Upper lobe of right lung (tissue), 1 donor: ENCODE results near the gene SFT2D1. TPM values are rescaled to one million over a fixed set of nuclear protein-coding genes. Genes with fewer than 3 reads are reported as not detected.
"Not testable (repeated sequence)": the region's sequence is repeated elsewhere in the genome, so short reads cannot be mapped to it uniquely, and the experiment has no call there.

Source experiments
- ATAC-seq: fragments of 200-7000 bp; cut with Tn5 transposase; one replicate; pipeline ENCODE4 v1.9.1; 2020; ENCODE audit warnings: mild to moderate bottlenecking, moderate library complexity
- DNase-seq: peaks from one replicate; pipeline ENCODE4 v3.0.0-alpha.2; 2020
- H3K27ac ChIP-seq: fragments of 200-600 bp; one replicate; pipeline ENCODE4 v1.8.0; 2022
- H3K27me3 ChIP-seq: fragments of 200-600 bp; one replicate; pipeline ENCODE4 v1.8.0; 2022; ENCODE audit warnings: mild to moderate bottlenecking
- H3K36me3 ChIP-seq: fragments of 200-600 bp; one replicate; pipeline ENCODE4 v1.8.0; 2022
- H3K4me1 ChIP-seq: fragments of 200-600 bp; one replicate; pipeline ENCODE4 v1.8.0; 2022
- H3K4me3 ChIP-seq: fragments of 200-600 bp; one replicate; pipeline ENCODE4 v1.8.0; 2022; ENCODE audit warnings: mild to moderate bottlenecking
- H3K9me3 ChIP-seq: fragments of 200-600 bp; one replicate; pipeline ENCODE4 v1.8.0; 2022
- CTCF ChIP-seq: fragments of 200-600 bp; IDR thresholded peaks from one replicate; pipeline ENCODE4 v1.8.0; 2022; ENCODE audit warnings: antibody characterized with exemption
- intact Hi-C: fragments of 100-400 bp; cut with DNase I; formaldehyde crosslinking; loops from one replicate; pipeline ENCODE4 v1.11.0; 2022
- total RNA-seq: library from RNA; stranded (reverse); fragmentation: NEBNext Ultra II Directional; extraction: Animal tissue kit (Norgen Biotek cat#: 25700); gene quantifications from one replicate; pipeline ENCODE4 v1.2.1, GENCODE V29; 2021
- donor health status: DM: no; HTN: yes; CAD: no; lungs with severe emphysema.

The SFT2D1 gene
- total RNA-seq, 1 donor from 2014 or later = 49.7 TPM

DNA sequence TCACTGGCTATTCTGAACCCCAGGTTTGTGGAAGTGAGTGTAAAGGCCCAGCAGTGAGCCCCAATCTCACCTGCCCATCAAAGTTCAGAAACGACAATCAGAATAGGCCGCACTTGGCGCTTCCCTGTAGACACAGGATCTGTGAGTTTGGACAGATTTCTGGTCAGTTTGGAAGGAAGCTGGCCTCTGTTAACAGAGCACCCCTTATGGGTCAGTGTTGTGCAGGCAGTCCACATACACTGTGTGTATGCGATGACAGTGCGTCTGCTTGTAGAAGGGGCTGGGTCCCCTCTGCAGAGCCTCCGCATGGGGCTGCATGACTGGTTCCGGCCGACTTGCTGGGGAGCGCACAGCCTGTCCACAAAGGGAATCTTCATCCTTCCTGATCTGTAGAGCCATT, 43.8 kb upstream of the SFT2D1 start:
- Histone ChIP-seq H3K36me3 (no peaks in the 10 kb centered on the region), H3K9me3 (no peaks in the 10 kb centered on the region), H3K27me3 (no peaks in the 10 kb centered on the region), H3K4me1 (peaks cover 18% of the 10 kb centered on the region), H3K27ac (no peak overlapping the region), H3K4me3 (no peak overlapping the region)
- TF ChIP-seq CTCF = no peak
- intact Hi-C loops = no loop called here
- ATAC-seq (no peak), DNase-seq (no peak)

DNA sequence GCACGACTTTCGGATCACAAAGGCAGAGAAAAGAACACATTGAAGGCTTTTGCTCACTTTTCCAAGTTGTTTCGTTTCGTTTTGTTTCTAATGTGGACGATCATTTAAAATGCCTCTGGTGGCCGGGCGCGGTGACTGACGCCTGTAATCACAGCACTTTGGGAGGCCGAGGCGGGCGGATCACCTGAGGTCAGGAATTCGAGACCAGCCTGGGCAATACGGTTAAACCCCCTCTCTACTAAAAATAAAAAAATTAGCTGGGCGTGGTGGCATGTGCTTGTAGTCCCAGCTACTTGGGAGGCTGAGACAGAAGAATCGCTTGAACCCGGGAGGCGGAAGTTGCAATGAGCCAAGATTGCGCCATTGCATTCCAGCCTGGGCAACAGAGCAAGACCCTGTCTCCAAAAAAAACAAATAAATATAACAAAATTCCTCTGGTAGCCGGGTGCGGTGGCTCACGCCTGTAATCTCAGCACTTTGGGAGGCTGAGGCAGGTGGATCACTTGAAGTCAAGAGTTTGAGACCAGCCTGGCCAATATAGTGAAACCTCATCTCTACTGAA, 41.5 kb upstream of the SFT2D1 start:
- TF ChIP-seq CTCF = peak; percentile 31
- DNase-seq = peak; percentile 75
- peaks cover 28% of the 10 kb centered on the region for H3K4me1 ChIP-seq
- ATAC-seq, intact Hi-C loops, H3K36me3 ChIP-seq, H3K27me3 ChIP-seq, H3K9me3 ChIP-seq: not testable (repeated sequence)
- H3K27ac ChIP-seq = peak overlapping the region; percentile 96
- peak overlapping the region; percentile 93 for H3K4me3 ChIP-seq

GRCh38 chr6:166382933-166383801, 40.8 kb upstream of the SFT2D1 start, which contains the start of gene MPC1:
TSS of gene MPC1 (minus strand) at chr6:166382940. CDS start at chr6:166382876, 64 bp downstream.
- peak; percentile 99 for DNase-seq
- intact Hi-C loops = no loop called here
- TF ChIP-seq CTCF = no peak

GRCh38 chr6:166382500-166382932, 40.2 kb upstream of the SFT2D1 start:
- Histone ChIP-seq H3K27me3 (no peaks in the 10 kb centered on the region), H3K9me3 (no peaks in the 10 kb centered on the region), H3K36me3 (no peaks in the 10 kb centered on the region), H3K4me1 (peaks cover 20% of the 10 kb centered on the region), H3K4me3 (peak overlapping the region; percentile 93), H3K27ac (peak overlapping the region; percentile 96)
- TF ChIP-seq CTCF = no peak
- ATAC-seq (peak; percentile 3), DNase-seq (no peak)
- intact Hi-C loops = no loop called here

More at GRCh38 chr6:166382933-166383801, 40.8 kb upstream of the SFT2D1 start, which contains the start of gene MPC1:
- ATAC-seq = peak; percentile 97
- Histone ChIP-seq H3K4me3 (peak within 1 kb of the TSS; percentile 93), H3K4me1 (peaks cover 22% of the 10 kb centered on the region), H3K27me3 (no peaks in the 10 kb centered on the region), H3K36me3 (no peaks in the 10 kb centered on the region), H3K27ac (peak within 1 kb of the TSS; percentile 96), H3K9me3 (no peaks in the 10 kb centered on the region)

- ATAC-seq (peak; percentile 79), DNase-seq (peak; percentile 93)
- peaks cover 20% of the 10 kb centered on the region for H3K4me1 ChIP-seq
- intact Hi-C loops = no loop called here
- no peaks in the 10 kb centered on the region for H3K27me3 ChIP-seq
- no peaks in the 10 kb centered on the region for H3K36me3 ChIP-seq
- no peaks in the 10 kb centered on the region for H3K9me3 ChIP-seq
- peak; percentile 81 for TF ChIP-seq CTCF
- peak overlapping the region; percentile 96 for H3K27ac ChIP-seq
- peak overlapping the region; percentile 93 for H3K4me3 ChIP-seq
These were observed 39.6 kb upstream of the SFT2D1 start for GRCh38 chr6:166381733-166382499.
